GM21737 (cell line): ENCODE results near the gene PTPRD.

Source experiments
- ATAC-seq: cut with Tn5 transposase; IDR thresholded peaks from one replicate; pipeline ENCODE4 v1.9.1; 2021; ENCODE audit warnings: mild to moderate bottlenecking, moderate library complexity; ENCODE audit not compliant: unreplicated experiment

Gene PTPRD

GRCh38 chr9:8492679-8493078, 2120.1 kb downstream of the PTPRD start:
- no peak for ATAC-seq

- no peak for ATAC-seq
Measured at GRCh38 chr9:8492024-8492423, 2120.8 kb downstream of the PTPRD start.

- ATAC-seq = no peak
Measured at GRCh38 chr9:8491563-8491962, 2121.2 kb downstream of the PTPRD start.

GRCh38 chr9:8489835-8490234, 2123.0 kb downstream of the PTPRD start:
- ATAC-seq = no peak

- ATAC-seq = no peak
Measured at GRCh38 chr9:8486095-8486494, 2126.7 kb downstream of the PTPRD start.

- ATAC-seq = no peak
Measured at GRCh38 chr9:8484597-8485191, 2128.1 kb downstream of the PTPRD start.

- ATAC-seq = no peak
Measured at GRCh38 chr9:8477450-8477849, 2135.4 kb downstream of the PTPRD start.

GRCh38 chr9:8474937-8475336, 2137.9 kb downstream of the PTPRD start:
- ATAC-seq = no peak

- no peak for ATAC-seq
Measured at GRCh38 chr9:8473244-8474020, 2139.4 kb downstream of the PTPRD start.

GRCh38 chr9:8468045-8468637, 2144.7 kb downstream of the PTPRD start:
- ATAC-seq = no peak

- no peak for ATAC-seq
Measured at GRCh38 chr9:8457816-8458215, 2155.0 kb downstream of the PTPRD start.

- no peak for ATAC-seq
Measured at GRCh38 chr9:8457055-8457454, 2155.7 kb downstream of the PTPRD start.

GRCh38 chr9:8456344-8456743, 2156.5 kb downstream of the PTPRD start:
- ATAC-seq = no peak

- ATAC-seq = no peak
Measured at GRCh38 chr9:8450810-8451545, 2161.8 kb downstream of the PTPRD start.

- no peak for ATAC-seq
Measured at GRCh38 chr9:8448226-8448625, 2164.6 kb downstream of the PTPRD start.

GRCh38 chr9:8447601-8448000, 2165.2 kb downstream of the PTPRD start:
- ATAC-seq = no peak

GRCh38 chr9:8437876-8438275, 2174.9 kb downstream of the PTPRD start:
- ATAC-seq = no peak

- ATAC-seq = no peak
Measured at GRCh38 chr9:8437259-8437658, 2175.5 kb downstream of the PTPRD start.

- no peak for ATAC-seq
Measured at GRCh38 chr9:8436786-8437185, 2176.0 kb downstream of the PTPRD start.

GRCh38 chr9:8434621-8435020, 2178.2 kb downstream of the PTPRD start:
- ATAC-seq = no peak

- no peak for ATAC-seq
Measured at GRCh38 chr9:8432224-8432623, 2180.6 kb downstream of the PTPRD start.

- no peak for ATAC-seq
Measured at GRCh38 chr9:8431505-8431904, 2181.3 kb downstream of the PTPRD start.
